Measurements from ENCODE around the gene OR5B12. TPM values are rescaled to one million over a fixed set of nuclear protein-coding genes. Genes with fewer than 3 reads are reported as not detected.

OR5B12 gene
- total and polyA plus RNA-seq, 9 of the 15 experiments (the other 6 are each of a cell fraction or from before 2014, with no cell fraction given): 0.20 TPM; not detected in 8

DNA sequence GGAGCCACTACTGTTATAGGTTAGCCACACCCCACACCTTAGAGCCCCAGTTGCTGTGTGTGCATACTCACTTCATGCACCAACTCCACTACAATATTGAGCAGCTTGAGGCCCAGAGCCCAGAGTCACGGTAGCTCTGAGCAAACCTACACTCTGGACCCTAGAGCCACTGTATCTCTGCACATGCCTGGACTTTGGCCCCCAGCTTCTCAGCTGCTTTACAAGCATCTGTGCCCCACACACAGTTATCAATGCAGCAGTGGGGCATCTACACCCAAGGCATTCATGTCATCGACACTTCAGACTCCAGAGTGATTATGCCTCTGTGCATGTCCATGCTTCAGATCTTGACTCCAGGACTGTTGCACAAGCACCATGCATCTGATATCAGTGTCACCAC lies 2.3 kb upstream of the OR5B12 start (continued):
- no peak for TF ChIP-seq JUN (IDR thresholded peaks at IDR 0.05; ENCODE audit: borderline replicate concordance, low read depth, low read length)
- TF ChIP-seq JUN (CRISPR knock-in tag; IDR thresholded peaks at IDR 0.05; ENCODE audit: borderline replicate concordance): no peak
- no peak for TF ChIP-seq ZNF696 (CRISPR knock-in tag; conservative IDR thresholded peaks at IDR 0.05)
- TF ChIP-seq GTF2F1 (IDR thresholded peaks at IDR 0.05; ENCODE audit: low read depth, low read length): no peak
- TF ChIP-seq RFX5 (IDR thresholded peaks at IDR 0.05; ENCODE audit: low read depth, low read length): no peak

DNA sequence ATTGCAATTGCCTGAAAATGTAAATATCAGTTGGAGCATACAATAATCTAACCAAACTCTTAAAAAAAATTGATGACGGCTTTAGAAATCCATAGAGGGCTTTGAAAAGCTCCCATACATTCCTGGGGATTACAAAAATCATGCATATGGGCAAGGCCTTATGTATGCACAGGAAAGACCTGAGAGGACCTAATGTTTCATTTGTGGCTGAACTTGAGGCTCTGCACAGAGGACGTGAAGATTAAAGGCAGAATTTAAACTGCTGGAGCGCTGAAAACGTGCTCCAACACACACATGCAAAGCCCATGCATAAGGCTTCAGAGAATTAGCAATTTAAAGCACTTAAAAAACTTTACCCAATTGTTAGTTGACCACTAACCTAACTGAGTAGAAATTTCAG lies 3.5 kb downstream of the OR5B12 start:
- no peaks in the 10 kb centered on the region for H3K4me1 ChIP-seq (replicated peaks in 1 of 2; ENCODE audit: control insufficient read depth in 2 of 2, insufficient read depth in 2 of 2, low read length in 2 of 2)
- POLR2A ChIA-PET: no interaction called here
- WGBS (ENCODE audit: insufficient coverage, low coverage, missing lambda C conversion rate): 0% methylated on average over 4 of the region's 4 CpGs
- H3K27me3 ChIP-seq (ENCODE audit: control insufficient read depth in 2 of 2, insufficient read depth in 2 of 2, low read length in 2 of 2): no peaks in the 10 kb centered on the region
- DNase-seq (ENCODE audit: extremely low read depth in 1 of 4, low spot score in 3 of 4) (no peak), FAIRE-seq (no peak), ATAC-seq (no peak)
- in situ Hi-C loops (cut with MboI) (no loop called here), intact Hi-C loops (cut with micrococcal nuclease) (no loop called here)
- H3K9me3 ChIP-seq (replicated peaks; ENCODE audit: control insufficient read depth, insufficient read depth, low read depth, low read length): no peaks in the 10 kb centered on the region
- H2AFZ ChIP-seq (ENCODE audit: low read depth, low read length): no peak overlapping the region
- no peak overlapping the region for H3K27ac ChIP-seq (ENCODE audit: extremely low read depth, low read depth, low read length)
- no peak overlapping the region for H3K4me3 ChIP-seq
- TF ChIP-seq TBL1XR1 (IDR thresholded peaks at IDR 0.05; ENCODE audit: low read length in 2 of 2) (no peak), EZH2 (IDR thresholded peaks at IDR 0.05; ENCODE audit: borderline replicate concordance, low read depth, low read length) (no peak), NEUROD1 (IDR thresholded peaks at IDR 0.05; ENCODE audit: borderline replicate concordance, low read depth, low read length, partially characterized antibody) (no peak), ZNF274 (IDR thresholded peaks at IDR 0.05; ENCODE audit: borderline replicate concordance, low read depth, low read length) (no peak), MED1 (CRISPR knock-in tag; IDR thresholded peaks at IDR 0.05; ENCODE audit: borderline replicate concordance) (no peak), LCOR (CRISPR knock-in tag; IDR thresholded peaks at IDR 0.05) (no peak), RB1 (IDR thresholded peaks at IDR 0.05; ENCODE audit: low read depth) (no peak), KLF16 (IDR thresholded peaks at IDR 0.05) (no peak), HDAC6 (IDR thresholded peaks at IDR 0.05; ENCODE audit: low read depth, low read length) (no peak), ZNF197 (CRISPR knock-in tag; IDR thresholded peaks at IDR 0.05; ENCODE audit: low read depth) (no peak), ZNF717 (CRISPR knock-in tag; IDR thresholded peaks at IDR 0.05) (no peak), SRF (CRISPR knock-in tag; IDR thresholded peaks at IDR 0.05) (no peak), PHB2 (IDR thresholded peaks at IDR 0.05; ENCODE audit: low read depth) (no peak), ATF1 (CRISPR knock-in tag; IDR thresholded peaks at IDR 0.05) (no peak), ATF1 (tag; IDR thresholded peaks at IDR 0.05) (no peak)
- TF ChIP-seq, protein P1, sequence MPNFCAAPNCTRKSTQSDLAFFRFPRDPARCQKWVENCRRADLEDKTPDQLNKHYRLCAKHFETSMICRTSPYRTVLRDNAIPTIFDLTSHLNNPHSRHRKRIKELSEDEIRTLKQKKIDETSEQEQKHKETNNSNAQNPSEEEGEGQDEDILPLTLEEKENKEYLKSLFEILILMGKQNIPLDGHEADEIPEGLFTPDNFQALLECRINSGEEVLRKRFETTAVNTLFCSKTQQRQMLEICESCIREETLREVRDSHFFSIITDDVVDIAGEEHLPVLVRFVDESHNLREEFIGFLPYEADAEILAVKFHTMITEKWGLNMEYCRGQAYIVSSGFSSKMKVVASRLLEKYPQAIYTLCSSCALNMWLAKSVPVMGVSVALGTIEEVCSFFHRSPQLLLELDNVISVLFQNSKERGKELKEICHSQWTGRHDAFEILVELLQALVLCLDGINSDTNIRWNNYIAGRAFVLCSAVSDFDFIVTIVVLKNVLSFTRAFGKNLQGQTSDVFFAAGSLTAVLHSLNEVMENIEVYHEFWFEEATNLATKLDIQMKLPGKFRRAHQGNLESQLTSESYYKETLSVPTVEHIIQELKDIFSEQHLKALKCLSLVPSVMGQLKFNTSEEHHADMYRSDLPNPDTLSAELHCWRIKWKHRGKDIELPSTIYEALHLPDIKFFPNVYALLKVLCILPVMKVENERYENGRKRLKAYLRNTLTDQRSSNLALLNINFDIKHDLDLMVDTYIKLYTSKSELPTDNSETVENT (CRISPR knock-in tag; IDR thresholded peaks at IDR 0.05): no peak
- H3K4me2 ChIP-seq (ENCODE audit: insufficient read depth, low read length): no peak overlapping the region
- CTCF ChIA-PET (ENCODE audit: low intra/inter-chr PET ratio): no interaction called here
- no peaks in the 10 kb centered on the region for H3K9me1 ChIP-seq (ENCODE audit: control insufficient read depth, insufficient read depth, low read length)
- no peaks in the 10 kb centered on the region for H3K79me2 ChIP-seq (ENCODE audit: control insufficient read depth, insufficient read depth, low read length)
- H4K20me1 ChIP-seq (replicated peaks; ENCODE audit: control insufficient read depth, insufficient read depth, low read length): no peaks in the 10 kb centered on the region
- no peak overlapping the region for H3K9ac ChIP-seq (ENCODE audit: insufficient read depth in 1 of 2, low read depth in 2 of 2, low read length in 2 of 2)
- BruUV-seq (replicated peaks): no TSS peak
- H3K36me3 ChIP-seq (ENCODE audit: control insufficient read depth, insufficient read depth, low read length): no peaks in the 10 kb centered on the region
